T-helper 17 cell (primary cell): ENCODE results near the gene ANKFN1. TPM values are rescaled to one million over a fixed set of nuclear protein-coding genes. Genes with fewer than 3 reads are reported as not detected.

Experiments
- ATAC-seq: fragments of 150-1000 bp; cut with Tn5 transposase; 2 replicates; pipeline ENCODE4 v1.10.0; 2021; ENCODE audit warnings: mild to moderate bottlenecking, moderate library complexity
- DNase-seq, 3 donors: peaks; one replicate each; pipeline versions ENCODE4 v3.0.0 to v3.0.0-alpha.2; 2020 to 2021
- H3K9me3 ChIP-seq: one replicate; pipeline ENCODE4 v1.7.0; 2013; ENCODE audit warnings: low read length, mild to moderate bottlenecking; ENCODE audit not compliant: control insufficient read depth, poor library complexity, severe bottlenecking
- H3K27ac Mint-ChIP-seq: one replicate; pipeline ENCODE4 v1.8.0; 2022; ENCODE audit warnings: mild to moderate bottlenecking, moderate library complexity, mixed read lengths
- H3K27me3 Mint-ChIP-seq: one replicate; pipeline ENCODE4 v1.8.0; 2022; ENCODE audit warnings: mixed read lengths
- H3K36me3 Mint-ChIP-seq: one replicate; pipeline ENCODE4 v1.8.0; 2022; ENCODE audit warnings: low read depth, mixed read lengths
- H3K4me1 Mint-ChIP-seq: one replicate; pipeline ENCODE4 v1.8.0; 2022; ENCODE audit warnings: mild to moderate bottlenecking, mixed read lengths
- H3K4me3 Mint-ChIP-seq: one replicate; pipeline ENCODE4 v1.8.0; 2022; ENCODE audit warnings: mild to moderate bottlenecking, moderate library complexity, mixed read lengths
- total RNA-seq, 4 donors: library from RNA in 2 of 4; stranded (reverse) in 2 of 4; gene quantifications; one replicate each; pipeline ENCODE4 v1.2.3 and lab custom pipeline; 2022 to 2026

ANKFN1 gene, protein sequence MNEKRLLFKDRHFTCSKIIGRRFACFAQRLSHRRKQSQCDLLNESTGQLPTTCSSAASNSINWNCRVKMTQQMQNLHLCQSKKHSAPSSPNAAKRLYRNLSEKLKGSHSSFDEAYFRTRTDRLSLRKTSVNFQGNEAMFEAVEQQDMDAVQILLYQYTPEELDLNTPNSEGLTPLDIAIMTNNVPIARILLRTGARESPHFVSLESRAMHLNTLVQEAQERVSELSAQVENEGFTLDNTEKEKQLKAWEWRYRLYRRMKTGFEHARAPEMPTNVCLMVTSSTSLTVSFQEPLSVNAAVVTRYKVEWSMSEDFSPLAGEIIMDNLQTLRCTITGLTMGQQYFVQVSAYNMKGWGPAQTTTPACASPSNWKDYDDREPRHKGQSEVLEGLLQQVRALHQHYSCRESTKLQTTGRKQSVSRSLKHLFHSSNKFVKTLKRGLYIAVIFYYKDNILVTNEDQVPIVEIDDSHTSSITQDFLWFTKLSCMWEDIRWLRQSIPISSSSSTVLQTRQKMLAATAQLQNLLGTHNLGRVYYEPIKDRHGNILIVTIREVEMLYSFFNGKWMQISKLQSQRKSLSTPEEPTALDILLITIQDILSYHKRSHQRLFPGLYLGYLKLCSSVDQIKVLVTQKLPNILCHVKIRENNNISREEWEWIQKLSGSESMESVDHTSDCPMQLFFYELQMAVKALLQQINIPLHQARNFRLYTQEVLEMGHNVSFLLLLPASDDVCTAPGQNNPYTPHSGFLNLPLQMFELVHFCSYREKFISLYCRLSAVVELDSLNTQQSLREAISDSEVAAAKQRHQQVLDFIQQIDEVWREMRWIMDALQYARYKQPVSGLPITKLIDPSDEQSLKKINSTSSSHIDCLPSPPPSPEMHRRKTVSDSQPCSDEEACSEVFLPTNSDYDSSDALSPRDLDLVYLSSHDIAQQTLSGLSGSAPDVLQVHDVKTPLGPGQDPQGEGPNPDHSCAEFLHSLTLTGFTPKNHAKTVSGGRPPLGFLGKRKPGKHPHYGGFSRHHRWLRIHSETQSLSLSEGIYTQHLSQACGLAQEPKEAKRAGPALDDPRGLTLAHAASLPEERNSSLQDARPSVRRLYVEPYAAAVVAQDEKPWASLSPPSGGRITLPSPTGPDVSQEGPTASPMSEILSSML
- total RNA-seq (not detected), total RNA-seq (lab: John Stamatoyannopoulos, UW) (0 to 0.12 reads per million in 2 donors)

GRCh38 chr17:56152874-56153602 is at the start of gene ANKFN1:
ANKFN1 (plus strand) TSS chr17:56153475; CDS start chr17:56212668, 59,193 bp downstream.
- Mint-ChIP-seq H3K27me3 (peaks cover 22% of the 10 kb centered on the region), H3K4me3 (no peak within 1 kb of the TSS), H3K27ac (no peak within 1 kb of the TSS), H3K36me3 (no peaks in the 10 kb centered on the region), H3K4me1 (no peaks in the 10 kb centered on the region)
- no peaks in the 10 kb centered on the region for H3K9me3 ChIP-seq
- no peak for ATAC-seq
- DNase-seq: no peak

DNA sequence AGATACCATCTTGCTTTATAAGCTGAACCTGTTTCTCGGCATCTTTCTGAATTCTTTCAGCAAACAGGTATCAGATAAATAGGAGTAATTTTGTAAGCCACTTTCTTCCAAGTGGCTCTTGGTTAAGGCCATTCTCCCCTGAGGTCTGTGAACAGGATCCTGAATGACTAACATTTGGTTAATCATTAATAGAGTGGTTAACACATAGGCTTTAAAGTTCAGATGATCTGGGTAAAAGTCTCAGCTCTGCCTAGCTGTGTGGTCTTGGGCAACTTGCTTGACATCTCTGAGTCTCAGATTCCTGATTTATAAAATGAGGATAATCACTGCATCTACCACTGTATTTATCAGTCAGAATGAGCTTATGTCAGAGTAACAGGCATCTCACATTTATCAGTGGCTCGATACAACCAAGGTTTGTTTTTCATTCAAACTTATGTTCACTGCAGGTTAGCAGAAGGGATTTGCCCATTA is 44.4 kb upstream of the ANKFN1 start:
- no peak for DNase-seq
- H3K4me3 Mint-ChIP-seq: no peak overlapping the region
- no peaks in the 10 kb centered on the region for H3K4me1 Mint-ChIP-seq
- no peaks in the 10 kb centered on the region for H3K9me3 ChIP-seq
- ATAC-seq: no peak
- no peaks in the 10 kb centered on the region for H3K36me3 Mint-ChIP-seq
- H3K27ac Mint-ChIP-seq: no peak overlapping the region
- H3K27me3 Mint-ChIP-seq: peaks cover 27% of the 10 kb centered on the region

DNA sequence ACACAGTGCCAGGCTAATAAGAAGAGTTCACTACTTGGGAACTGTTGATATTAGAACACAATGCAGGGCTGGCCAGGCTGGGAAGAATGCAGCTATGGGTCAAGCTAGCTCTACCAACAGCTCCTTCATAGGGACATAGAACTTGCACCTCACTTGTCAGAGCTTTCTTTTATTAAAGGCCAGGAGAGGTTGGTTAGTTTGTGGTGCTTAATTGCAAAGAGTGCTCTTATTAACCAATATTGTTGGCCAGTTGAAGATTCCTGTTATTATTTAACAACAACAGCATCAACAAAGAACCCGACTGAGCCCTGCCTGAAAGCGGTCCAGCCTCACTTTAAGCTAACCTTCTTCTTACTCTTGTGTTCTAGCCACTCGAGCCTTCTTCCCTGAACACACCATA is 43.4 kb upstream of the ANKFN1 start:
- peaks cover 27% of the 10 kb centered on the region for H3K27me3 Mint-ChIP-seq
- no peaks in the 10 kb centered on the region for H3K4me1 Mint-ChIP-seq
- DNase-seq (no peak), ATAC-seq (no peak)
- no peak overlapping the region for H3K4me3 Mint-ChIP-seq
- no peak overlapping the region for H3K27ac Mint-ChIP-seq
- no peaks in the 10 kb centered on the region for H3K36me3 Mint-ChIP-seq
- H3K9me3 ChIP-seq: no peaks in the 10 kb centered on the region

- no peak for ATAC-seq
- Mint-ChIP-seq H3K4me3 (no peak overlapping the region), H3K27me3 (peaks cover 27% of the 10 kb centered on the region), H3K27ac (no peak overlapping the region), H3K36me3 (no peaks in the 10 kb centered on the region), H3K4me1 (no peaks in the 10 kb centered on the region)
- DNase-seq: no peak
- H3K9me3 ChIP-seq: no peaks in the 10 kb centered on the region
Measured at GRCh38 chr17:56110463-56111135, 42.7 kb upstream of the ANKFN1 start.

DNA sequence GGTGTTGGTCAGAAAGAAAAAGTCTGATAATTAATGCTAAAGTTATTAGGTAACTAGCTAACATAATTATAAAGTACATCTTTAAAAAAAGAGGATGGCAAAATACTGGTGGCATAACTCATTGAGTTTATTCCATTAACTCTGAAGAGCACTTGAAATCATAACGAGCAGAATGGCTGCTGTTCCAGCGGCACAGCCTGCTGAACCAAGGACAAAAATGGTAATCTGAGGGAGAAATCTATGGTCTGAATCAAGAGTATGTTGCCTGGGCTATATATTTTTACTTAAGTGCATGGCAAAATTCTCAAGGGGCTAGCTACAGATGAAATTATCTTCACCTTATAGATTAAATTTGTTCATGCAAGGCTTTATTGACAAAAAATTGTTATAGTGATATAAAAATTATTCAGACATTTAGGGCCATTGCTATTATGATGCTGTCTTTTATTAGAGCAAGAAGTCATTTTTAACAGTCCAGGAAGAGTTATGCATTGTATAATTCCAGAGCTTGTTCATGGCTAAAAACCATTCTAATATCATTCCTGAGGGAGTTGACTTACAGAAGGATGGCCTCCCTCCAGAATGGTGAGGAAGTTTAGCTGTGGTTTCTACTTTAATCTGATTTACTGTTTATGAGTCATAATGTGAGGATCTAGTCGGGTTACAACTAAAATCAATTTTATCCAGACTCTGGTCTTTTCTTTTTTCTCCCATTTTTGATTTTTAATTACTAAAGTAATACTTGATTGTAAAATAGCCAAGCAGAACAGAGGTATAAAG is 41.4 kb upstream of the ANKFN1 start:
- peaks cover 27% of the 10 kb centered on the region for H3K27me3 Mint-ChIP-seq
- no peaks in the 10 kb centered on the region for H3K36me3 Mint-ChIP-seq
- H3K9me3 ChIP-seq: no peaks in the 10 kb centered on the region
- H3K27ac Mint-ChIP-seq: no peak overlapping the region
- ATAC-seq (no peak), DNase-seq (no peak)
- no peak overlapping the region for H3K4me3 Mint-ChIP-seq
- no peaks in the 10 kb centered on the region for H3K4me1 Mint-ChIP-seq

DNA sequence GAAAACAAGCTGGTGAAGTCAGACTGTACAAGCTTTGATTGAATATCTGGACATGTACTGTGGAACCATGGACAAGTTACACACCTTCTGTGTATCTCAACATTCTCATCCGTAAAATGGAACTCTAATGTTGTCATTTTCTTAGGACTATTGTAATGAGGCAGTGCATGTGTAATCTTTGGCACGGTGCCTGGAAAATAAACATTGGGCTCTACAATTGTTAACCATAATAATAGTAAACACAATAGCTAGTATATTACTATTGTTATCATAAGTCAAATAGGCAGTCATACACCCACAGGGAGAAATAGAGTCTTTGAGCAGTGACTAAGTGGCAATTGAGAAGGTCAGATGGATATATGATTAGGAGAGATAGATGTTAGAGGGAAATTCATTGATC is 39.8 kb upstream of the ANKFN1 start:
- Mint-ChIP-seq H3K27me3 (peaks cover 32% of the 10 kb centered on the region), H3K4me1 (no peaks in the 10 kb centered on the region), H3K27ac (no peak overlapping the region), H3K36me3 (no peaks in the 10 kb centered on the region), H3K4me3 (no peak overlapping the region)
- no peak for DNase-seq
- no peak for ATAC-seq
- no peaks in the 10 kb centered on the region for H3K9me3 ChIP-seq

DNA sequence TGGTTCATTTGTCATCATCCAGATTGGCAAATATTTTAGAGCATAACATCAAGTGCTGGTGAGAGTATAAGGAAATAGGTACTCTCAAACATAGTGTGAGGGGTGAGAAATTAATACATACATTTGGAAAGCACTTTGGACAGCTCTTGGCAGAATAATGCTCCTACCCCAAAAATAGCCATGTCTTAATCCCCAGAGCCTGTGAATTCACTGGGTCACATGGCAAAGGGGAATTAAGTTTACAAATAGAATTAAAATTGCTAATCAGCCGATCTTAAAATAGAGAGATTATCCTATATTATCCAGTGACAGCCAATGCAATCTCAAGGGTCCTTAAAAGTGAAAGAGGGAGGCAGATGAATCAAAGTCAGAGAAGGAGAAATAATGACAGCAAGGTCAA is 38.8 kb upstream of the ANKFN1 start:
- Mint-ChIP-seq H3K27me3 (peaks cover 27% of the 10 kb centered on the region), H3K4me1 (no peaks in the 10 kb centered on the region), H3K27ac (no peak overlapping the region), H3K4me3 (no peak overlapping the region), H3K36me3 (no peaks in the 10 kb centered on the region)
- no peak for ATAC-seq
- no peak for DNase-seq
- no peaks in the 10 kb centered on the region for H3K9me3 ChIP-seq

- no peak for ATAC-seq
- no peaks in the 10 kb centered on the region for H3K4me1 Mint-ChIP-seq
Measured at GRCh38 chr17:56119191-56119590, 34.1 kb upstream of the ANKFN1 start.

DNA sequence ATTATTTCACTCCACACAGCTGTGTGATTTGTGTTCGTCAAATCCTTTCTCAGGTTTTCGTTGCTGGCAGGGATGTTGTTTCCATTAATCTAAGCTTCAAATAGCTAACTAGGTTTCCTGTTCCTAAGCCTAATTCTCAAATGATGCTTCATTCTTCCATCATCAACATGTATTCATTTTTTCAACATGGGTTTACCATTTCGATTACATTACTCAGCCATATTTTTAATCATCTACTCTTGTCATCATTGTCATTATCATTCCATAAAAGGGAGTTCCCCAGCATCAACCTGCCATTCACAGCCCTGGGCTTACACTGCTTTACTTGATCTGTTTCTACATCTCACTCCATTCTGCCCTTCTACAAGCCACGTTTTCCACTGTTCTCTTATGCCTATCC is 33.3 kb upstream of the ANKFN1 start:
- Mint-ChIP-seq H3K4me1 (no peaks in the 10 kb centered on the region), H3K27me3 (peaks cover 15% of the 10 kb centered on the region)
- no peak for DNase-seq

More at GRCh38 chr17:56119191-56119590, 34.1 kb upstream of the ANKFN1 start:
- Mint-ChIP-seq H3K4me3 (no peak overlapping the region), H3K36me3 (no peaks in the 10 kb centered on the region), H3K27me3 (peaks cover 15% of the 10 kb centered on the region), H3K27ac (no peak overlapping the region)
- H3K9me3 ChIP-seq: no peaks in the 10 kb centered on the region
- no peak for DNase-seq

DNA sequence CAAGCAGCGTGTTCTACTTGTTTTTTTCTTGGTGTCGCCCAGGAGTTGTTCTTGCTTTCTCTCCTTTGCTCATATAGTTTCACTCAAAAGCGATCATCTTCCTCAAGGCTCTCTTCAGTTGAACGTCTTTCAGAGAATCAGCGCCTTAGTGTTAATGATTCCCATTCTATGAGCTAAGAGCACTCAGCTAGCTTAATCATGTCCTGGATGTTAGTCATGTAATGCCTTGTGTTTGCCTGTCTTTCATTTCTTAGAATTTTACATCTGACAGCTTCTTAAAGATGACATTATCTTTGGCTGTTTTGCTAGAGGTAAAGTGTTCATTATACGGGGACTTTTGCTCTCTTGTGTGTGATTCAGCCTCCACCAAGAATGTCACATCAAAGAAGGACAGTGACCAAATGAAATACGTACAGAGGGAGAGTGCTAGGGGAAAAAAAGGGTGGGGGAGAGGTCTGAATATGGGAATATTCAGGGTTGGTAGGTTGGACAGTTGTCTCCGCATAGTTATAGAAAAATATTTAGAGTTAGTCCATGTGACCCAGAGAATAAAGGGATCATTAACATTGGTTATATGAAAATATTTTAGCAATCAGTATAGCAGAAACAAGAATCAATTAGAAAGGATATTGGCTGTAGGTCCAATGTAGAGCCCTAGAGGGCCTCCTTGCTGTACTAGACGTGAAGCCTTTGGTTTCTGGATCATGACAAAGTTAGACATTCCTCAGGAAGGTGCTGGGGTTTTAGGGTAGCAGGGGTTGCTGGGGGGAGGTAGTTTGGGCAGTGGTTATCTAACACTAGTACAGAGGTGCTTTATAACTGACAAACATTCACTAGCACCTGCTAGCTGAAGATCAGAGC is 31.9 kb upstream of the ANKFN1 start:
- H3K27me3 Mint-ChIP-seq: peaks cover 15% of the 10 kb centered on the region
- H3K9me3 ChIP-seq: no peaks in the 10 kb centered on the region
- DNase-seq: no peak
- H3K4me1 Mint-ChIP-seq: no peaks in the 10 kb centered on the region
- no peak overlapping the region for H3K27ac Mint-ChIP-seq
- no peak overlapping the region for H3K4me3 Mint-ChIP-seq
- ATAC-seq: no peak
- no peaks in the 10 kb centered on the region for H3K36me3 Mint-ChIP-seq

More for the DNA sequence above, 33.3 kb upstream of the ANKFN1 start:
- ATAC-seq: no peak
- no peaks in the 10 kb centered on the region for H3K9me3 ChIP-seq
- H3K36me3 Mint-ChIP-seq: no peaks in the 10 kb centered on the region
- no peak overlapping the region for H3K4me3 Mint-ChIP-seq
- H3K27ac Mint-ChIP-seq: no peak overlapping the region
